Brain pericyte (primary cell): ENCODE data around the gene SYNE2.
"Not testable (repeated sequence)": the region's sequence is repeated elsewhere in the genome, so short reads cannot be mapped to it uniquely, and the experiment has no call there.

Experiments used
- DNase-seq: peaks from one replicate; pipeline ENCODE4 v3.0.0-alpha.2; 2012; ENCODE audit warnings: low read depth, low spot score

SYNE2 gene

DNA sequence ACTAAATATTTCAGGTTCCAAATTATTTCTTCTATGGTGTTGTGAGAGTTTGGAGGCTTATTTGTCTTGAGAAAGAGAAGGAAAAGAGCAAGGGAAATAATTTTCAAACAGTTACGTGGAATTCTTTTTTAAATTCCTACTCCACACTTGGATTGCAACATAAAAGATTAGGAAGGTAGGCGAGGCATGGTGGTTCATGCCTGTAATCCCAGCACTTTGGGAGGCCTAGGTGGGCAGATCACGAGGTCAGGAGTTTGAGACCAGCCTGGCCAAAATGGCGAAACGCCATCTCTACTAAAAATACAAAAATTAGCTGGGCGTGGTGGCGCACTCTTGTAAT lies 265.6 kb downstream of the SYNE2 start:
- DNase-seq = not testable (repeated sequence)

DNA sequence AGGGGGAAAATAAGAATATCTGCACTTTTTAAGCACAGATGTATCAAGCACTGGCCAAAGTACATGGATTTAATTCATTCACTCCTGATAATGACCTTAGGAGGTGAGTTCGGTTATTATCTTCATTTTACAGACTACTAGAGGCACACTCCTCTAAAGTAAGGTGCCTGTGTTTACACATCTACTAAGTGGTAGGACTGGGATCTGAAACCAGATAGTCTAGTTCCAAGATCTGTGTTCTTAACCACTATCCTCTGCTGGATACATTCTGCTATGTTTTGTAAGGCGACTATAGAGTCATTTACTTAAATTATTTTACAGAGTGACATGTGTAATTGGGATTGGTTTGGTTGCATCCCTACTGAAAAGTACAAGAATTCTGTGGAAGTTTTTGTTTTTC lies 266.1 kb downstream of the SYNE2 start:
- DNase-seq = no peak

GRCh38 chr14:64119500-64119899 lies 266.7 kb downstream of the SYNE2 start:
- no peak for DNase-seq

DNA sequence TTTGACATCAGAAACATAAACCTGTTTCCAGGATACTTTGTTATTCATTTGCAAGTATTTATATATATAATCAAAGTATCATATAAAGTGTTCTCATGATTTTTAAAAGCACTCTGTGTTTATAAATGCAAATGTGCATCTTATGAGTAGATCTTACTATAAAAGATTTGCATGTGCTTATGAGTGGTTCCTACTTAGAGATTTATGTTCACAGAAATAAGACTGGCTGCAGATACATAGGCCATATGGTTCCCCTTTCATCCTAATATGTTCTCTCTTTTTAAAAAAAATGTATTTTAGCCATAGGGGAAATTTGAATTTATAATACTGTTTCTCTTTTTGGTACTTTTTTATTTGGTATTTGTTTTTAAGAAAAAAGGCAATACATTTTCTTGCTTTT lies 267.2 kb downstream of the SYNE2 start:
- no peak for DNase-seq

DNA sequence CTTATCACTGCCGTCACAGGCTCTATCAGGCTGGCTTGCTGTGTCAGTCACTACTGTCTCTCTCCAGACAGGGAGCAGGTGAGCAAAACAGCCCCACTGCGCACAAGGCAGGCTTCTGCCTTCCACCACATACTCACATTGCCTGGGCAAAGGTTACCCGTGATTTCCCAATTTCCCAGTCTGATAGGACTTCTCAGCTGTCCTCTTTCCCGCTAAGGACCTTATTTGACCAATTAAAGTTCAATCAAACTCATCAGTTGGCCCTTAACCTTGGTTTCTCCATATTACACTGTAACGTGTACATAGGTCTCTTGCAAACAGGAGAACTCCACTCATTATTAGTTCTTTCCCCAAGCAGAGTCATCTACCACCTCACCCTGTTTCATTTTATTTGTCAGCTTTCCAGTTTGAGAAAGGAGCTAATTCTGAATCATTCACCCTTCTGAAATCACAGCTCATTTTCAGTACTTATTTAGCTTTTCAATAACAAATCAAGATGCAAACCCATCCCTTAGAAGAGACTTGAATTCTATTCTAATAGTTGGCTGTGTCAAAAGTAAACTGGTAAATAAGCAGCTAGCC lies 270.5 kb downstream of the SYNE2 start:
- DNase-seq = no peak

GRCh38 chr14:64125270-64125669 lies 272.5 kb downstream of the SYNE2 start:
- DNase-seq = no peak

- no peak for DNase-seq
Observed at GRCh38 chr14:64126548-64126947, 273.7 kb downstream of the SYNE2 start.

DNA sequence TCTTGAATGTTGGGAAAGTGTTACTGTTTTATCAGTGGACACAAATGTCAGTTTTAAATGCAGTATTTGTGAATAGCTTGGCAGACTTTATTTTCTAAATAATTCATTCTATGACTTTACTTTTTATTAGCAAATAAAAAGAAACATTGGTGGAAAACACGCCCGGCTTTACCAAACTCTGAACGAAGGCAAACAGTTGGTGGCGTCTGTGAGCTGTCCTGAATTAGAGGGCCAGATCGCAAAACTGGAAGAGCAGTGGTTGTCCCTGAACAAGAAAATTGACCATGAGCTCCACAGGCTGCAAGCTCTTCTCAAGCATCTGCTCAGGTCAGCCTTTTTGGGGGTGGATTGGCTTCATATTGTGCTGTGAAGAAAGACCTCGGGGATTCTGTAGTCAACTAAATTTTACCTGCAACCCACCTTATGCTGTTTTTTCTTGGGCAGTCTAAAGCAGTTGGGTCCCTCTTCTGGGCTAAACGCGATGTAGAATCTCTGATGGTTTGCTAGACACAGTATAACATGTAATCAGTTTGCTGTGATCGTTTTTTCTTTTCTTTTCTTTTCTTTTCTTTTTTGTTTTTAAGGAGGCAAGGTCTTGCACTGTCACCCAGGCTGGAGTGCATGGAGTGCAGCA lies 285.0 kb downstream of the SYNE2 start:
- DNase-seq = no peak

DNA sequence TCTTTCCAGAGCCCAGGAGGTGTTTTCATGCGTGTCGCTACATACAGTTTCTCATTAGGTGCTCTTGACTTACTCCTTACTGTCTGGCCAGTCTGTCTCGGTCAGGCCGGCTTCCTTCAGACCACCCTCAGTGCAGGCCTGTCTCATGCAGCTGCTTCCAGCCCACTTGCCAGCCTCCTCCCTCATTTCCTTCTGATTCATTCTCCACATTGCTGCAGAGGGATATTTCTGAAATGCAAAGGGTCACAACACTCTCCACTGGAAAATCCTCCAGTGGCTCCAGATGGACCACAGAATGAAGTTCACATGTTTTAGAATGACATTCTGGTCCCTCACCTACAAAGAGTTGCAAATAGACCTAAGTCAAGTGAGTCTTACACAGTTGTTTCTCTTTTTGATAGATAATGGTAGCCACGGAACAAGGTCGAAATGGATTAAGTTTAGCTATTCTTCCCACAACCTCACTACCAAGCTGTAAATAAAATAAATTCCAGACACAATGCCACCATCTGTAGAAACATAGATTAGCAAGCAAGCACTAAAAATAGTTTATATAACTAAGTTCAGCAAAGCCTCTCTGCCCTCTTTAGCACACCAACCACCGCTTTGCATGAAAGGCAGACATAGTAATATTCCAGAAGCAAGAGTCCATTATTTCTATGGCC lies 294.5 kb downstream of the SYNE2 start:
- DNase-seq = peak; percentile 24

DNA sequence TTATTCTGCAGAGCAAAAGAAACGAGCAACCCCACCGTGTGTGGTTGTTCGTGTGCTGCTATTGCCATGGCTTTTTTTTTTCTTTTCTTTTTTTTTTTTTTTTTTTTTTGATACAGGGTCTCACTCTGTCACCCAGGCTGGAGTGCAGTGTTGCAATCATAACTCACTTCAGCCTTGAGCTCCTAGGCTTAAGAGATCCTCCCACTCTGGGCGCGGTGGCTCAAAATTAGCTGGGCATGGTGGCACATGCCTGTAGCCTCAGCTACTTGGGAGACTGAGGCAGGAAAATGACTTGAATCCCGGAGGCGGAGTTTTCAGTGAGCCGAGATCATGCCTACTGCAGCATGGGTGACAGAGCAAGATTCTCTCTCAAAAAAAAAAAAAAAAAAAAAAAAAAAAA lies 297.1 kb downstream of the SYNE2 start:
- no peak for DNase-seq

GRCh38 chr14:64158608-64159007 lies 305.8 kb downstream of the SYNE2 start:
- DNase-seq = no peak

DNA sequence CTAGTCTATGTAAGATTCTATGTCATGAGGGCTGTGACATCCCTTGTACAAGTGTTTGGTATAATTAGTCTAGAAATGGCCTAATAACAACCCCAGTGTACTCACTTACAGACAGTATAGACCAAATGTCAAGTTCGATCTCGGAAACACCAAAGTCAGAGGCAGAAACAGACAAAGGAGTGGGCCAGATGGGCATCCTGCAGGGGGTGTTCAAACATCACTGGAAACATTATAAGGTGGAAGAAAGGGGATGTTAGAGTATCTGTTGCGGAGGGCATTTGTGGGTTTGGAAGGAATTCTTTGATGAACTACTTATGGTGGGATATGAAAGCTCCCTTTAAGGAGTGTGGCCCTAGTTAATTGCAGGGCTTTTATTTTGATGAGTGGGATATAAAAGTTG lies 306.8 kb downstream of the SYNE2 start:
- DNase-seq = no peak

GRCh38 chr14:64170181-64170580 lies 317.4 kb downstream of the SYNE2 start:
- DNase-seq = no peak

GRCh38 chr14:64174922-64175782 lies 322.3 kb downstream of the SYNE2 start:
- no peak for DNase-seq

DNA sequence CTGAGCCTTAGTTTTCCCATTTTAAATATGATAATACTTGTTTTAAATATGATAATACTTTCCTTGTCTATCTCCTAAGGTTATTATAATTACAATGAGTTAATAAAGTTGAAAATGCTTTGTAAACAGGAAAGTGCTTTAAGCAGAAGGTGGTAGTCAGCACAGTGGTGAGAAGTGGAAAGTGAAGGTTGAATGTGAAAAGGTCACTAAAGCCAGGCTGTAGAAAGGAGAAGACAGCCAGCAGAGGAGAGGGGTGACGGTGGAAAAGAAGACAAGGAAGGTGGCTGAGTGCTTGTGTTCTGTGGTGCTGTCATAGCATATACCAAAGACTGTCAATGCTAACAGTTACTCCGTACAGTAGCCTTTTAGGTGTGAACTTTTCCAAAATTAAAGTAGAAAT lies 323.5 kb downstream of the SYNE2 start:
- DNase-seq = no peak

DNA sequence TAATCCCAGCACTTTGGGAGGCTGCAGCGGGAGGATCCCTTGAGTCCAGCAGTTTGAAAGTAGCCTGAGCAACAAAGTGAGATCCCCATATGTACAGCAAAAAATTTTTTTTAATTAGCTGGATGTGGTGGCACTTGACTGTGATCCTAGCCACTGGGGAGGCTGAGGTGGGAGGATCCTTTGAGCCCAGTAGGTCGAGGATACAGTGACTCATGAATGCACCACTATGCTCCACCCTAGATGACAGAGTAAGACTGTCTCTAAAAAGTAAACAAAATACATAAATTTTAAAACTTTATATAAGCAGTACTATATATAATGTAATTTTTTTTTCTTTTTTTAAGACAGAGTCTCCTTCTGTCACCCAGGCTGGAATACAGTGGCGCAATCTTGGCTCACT lies 326.0 kb downstream of the SYNE2 start:
- DNase-seq = no peak

GRCh38 chr14:64182908-64183307 lies 330.1 kb downstream of the SYNE2 start:
- not testable (repeated sequence) for DNase-seq

GRCh38 chr14:64184103-64184729 lies 331.4 kb downstream of the SYNE2 start:
- no peak for DNase-seq

DNA sequence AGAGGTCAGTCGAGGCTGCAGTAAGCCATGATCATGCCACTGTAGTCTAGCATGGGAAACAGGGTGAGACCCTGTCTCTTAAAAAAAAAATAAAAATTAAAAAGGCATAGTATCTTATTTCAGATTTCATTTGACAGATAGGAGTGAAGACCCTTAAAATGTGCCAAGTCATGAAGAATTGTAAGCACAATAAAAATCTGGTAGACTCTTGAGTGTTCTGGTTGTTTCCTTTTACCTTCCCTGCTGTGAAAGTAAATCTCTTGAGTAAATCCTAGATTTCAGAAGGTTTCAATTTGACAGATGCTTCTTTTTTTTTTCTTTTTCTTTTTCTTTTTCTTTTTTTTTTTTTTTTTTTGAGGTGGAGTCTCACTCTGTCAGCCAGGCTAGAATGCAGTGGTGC lies 332.4 kb downstream of the SYNE2 start:
- no peak for DNase-seq

DNA sequence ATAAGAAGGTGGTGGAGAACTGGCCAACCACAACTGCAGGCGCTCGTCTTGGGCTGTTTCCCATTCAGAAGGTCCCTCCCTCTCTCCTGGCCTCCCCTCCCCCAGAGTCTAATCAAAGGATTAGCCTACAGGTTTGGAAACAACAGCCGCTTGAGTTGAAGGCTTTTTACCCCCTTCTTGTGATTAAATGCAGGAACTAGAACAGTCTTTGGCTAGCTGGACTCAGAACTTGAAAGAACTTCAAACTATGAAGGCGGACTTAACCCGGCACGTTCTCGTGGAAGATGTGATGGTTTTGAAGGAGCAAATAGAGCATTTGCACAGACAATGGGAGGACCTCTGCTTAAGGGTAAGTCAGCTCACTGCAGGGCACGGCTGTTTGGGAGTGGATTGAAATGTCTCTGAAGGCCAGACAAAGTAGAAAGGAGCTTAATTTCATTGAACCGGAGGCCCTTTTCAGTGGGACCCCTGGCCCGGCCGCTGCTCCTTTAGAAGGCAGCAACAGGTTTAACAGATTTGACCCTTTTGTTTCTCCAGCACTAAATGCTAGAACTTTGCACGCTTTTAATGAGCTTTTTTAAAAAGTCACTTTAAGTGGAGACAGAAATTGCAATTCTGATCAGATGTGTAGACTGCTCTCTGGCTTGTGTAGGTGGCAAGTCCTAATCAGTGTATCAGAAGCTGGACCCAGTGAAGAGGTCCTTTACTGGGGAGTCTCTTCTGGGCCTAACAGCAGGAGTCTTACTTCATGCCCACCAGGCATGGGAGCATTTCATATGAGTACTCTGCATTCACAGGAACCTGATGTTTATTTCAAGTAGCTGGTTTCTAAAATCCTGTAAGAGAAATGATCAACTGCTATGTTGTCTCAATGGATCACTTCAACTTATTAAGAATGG lies 333.7 kb downstream of the SYNE2 start:
- no peak for DNase-seq

GRCh38 chr14:64187331-64187730 lies 334.5 kb downstream of the SYNE2 start:
- DNase-seq = no peak
